ENCODE measurements around the gene CYTH1.
A peak's percentile ranks its signal among the peaks of the same experiment; 100 is the strongest.
"Not testable (repeated sequence)": the region's sequence is repeated elsewhere in the genome, so short reads cannot be mapped to it uniquely, and the experiment has no call there.

Gene CYTH1

DNA sequence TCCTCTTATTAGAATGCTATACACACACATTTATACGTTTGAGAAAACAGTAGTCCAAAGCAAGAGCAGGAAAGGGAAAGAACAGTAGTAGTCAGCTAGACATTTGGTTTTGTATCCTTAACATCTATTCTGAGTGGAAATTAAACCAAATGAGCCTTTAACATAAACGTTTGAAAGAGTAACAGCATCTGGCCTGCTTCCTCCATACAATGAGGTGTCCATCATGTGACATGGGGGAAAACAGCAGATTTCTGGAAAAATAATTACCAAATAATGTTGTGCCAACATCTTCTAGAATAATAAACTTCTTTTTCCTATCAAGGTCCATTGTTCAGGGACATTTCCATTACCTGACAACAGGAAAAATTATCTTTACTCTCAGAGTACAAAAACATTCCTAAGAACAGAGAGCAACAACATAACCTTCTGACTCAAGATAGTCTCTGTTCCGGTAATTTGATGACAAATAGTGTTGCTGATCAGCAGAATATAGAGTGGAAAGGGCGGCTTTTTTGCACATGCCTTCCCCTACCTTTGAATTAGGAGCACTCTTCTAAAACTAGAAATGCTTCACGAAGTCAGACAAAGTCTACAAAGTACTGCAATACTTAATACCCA, 20.2 kb downstream of the CYTH1 start:
- DNase-seq (ENCODE audit: low read depth, low spot score), result no peak

DNA sequence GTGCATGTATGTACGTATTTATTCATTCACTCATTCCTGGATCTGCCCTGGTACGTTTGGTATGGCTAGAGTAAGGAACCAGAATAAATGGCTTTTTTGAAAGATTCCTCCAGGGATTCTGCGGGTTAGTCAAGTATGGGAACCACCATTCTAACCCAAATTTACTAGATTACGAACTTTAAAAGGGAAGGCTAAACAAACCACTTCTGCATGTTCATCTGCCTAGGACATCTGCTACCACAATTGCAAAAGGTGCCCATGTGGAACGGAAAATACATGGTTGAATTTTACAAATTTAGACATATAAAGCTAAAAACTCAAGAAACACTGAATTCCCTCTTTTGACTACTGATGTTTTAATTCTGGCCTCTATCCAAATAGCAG, 22.1 kb downstream of the CYTH1 start:
- no peak for DNase-seq (ENCODE audit: low read depth, low spot score)

DNA sequence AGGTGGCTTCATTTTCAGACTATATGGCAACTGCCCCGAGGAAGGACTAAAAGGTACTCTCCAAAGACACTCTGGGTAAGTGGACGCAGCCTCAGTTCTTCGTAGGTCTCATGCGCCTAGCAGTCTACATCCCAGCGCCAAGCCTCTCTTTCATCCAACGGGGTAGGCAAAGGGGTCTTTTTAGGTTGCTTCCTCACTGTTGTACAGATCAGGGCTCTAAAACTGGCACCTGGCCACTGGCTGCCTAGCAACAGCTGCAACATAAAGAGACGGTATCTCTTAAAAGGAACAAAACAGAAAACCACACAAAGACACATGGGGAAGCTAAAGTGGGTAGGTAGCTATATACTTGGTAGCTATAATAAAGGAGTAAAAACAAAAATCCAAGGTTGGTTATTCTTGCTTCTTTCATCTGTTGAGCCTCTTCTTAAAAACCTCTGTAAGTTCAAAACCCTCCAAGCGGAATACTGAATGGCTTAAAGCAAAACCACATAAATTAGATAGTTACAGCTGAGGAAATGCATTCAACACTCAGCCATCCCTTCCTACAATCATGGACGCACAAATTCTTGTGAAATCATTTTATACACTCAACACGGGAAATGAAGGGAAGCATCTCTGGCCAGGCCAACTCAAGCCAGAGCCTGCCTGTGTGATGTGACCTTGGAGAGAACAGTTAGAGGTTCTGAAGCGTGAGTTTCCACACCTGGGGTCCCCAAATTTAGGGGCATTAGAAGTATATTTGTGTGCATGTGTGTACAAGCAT, 22.7 kb downstream of the CYTH1 start:
- peak; percentile 61 for DNase-seq (ENCODE audit: low read depth, low spot score)

DNA sequence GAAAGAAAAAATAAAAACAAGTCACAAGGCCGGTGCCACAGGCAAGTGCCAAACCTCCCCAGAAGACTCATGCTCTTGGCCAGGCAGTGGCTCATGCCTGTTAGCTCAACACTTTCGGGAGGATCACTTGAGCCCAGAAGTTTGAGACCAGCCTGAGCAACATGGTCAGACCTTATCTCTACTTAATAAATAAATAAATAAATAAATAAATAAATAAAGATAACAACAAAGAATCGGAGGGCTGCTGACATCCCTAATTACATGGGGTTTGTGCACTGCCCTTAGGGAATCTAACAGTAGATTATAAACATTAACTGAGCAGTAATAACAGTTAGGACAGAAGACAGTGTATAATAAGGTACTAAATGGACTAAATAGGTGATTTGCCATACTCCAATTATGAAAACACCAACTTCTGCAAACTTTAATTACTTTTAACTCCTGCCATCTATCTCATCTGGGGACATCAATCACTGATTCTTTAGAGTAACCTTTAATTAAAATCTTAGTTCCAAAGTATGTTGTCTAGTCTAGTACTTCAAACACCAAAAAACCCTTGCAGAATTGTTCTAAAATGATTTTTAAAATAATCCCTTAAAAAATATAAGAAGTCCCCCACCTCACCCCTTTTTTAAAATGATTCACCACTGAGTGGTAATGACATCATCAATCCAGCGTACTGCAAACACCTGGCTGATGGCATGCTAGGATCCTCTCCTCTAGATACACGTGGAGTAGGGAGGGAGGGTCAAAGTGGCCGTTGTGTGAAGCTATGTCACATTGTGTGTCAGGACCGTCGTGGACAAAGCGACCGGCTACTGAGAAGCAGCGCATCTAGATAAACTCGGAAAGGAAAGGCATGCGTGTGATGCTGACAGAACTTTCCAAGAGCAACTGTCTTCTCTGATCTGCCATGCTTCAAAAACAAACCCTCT, 28.5 kb downstream of the CYTH1 start:
- no peak for DNase-seq (ENCODE audit: low read depth, low spot score)

DNA sequence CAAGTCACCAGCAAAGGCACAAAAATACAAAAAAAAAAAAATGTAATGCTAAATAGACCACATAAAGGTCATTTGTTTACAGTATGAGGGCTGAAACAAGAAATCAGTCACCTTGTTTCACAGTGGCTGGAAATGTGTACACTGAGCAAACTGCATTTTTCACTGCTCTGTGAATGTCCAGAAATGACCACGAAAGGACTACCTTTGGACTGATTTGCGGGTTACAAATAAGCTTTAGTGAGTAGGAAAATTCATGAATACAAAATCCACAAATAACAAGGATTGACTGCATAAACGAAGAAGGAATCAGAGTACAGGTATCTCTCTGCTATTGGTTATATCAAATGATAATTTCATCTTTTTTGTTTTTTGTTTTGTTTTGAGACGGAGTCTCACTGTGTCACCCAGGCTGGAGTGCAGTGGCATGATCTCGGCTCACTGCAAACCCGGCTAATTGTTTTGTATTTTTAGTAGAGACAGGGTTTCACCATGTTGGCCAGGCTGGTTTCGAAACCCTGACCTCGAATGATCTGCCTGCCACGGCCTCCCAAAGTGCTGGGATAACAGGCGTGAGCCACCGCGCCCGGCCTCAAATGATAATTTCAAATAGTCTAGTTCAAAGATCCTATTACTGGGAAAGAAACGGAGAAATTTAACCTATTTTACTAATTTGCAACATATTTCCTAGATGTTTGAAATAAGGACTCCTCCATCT, 30.5 kb downstream of the CYTH1 start:
- no peak for DNase-seq (ENCODE audit: low read depth, low spot score)

DNA sequence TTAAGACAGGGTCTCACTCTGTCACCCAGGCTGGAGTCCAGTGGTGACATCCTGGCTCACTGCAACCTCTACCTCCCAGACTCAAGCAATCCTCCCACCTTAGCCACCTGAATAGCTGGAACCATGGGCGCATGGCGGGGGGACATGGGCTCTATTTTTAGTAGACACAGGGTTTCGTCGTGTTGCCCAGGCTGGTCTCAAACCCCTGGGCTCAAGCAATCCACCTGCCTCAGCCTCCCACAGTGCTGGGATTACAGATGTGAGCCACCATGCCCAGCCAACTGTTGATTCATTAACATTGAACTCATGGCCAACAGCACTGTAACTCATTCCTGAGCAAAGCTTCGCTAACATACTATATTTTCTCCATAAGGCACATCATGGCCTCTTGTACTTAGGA, 31.1 kb downstream of the CYTH1 start:
- DNase-seq (ENCODE audit: low read depth, low spot score), result not testable (repeated sequence)

DNA sequence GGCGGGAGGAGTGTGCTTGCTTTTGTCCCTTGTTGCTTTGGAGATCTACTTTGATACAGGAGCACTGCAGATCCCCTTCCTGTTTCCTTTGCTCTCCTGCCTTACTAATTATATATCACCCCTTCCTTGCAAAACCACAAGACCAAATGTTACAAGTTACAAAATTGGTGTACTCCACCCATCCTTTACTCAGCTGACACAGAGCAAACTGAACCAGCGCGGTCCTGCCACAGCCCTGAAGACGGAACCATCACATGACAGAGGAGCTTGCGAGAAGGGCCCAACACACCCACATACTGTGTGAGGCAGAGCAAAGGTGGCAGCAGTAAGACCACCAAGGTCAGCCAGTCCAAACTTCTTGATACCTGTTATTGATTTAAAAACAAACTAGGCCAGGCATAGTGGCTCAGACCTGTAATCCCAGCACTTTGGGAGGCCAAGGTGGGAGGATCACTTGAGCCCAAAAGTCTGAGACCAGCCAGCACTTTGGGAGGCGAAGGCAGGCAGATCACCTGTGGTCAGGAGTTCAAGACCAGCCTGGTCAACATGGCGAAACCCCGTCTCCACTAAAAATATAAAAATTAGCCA, 33.2 kb downstream of the CYTH1 start:
- peak; percentile 57 for DNase-seq (ENCODE audit: low read depth, low spot score)

DNA sequence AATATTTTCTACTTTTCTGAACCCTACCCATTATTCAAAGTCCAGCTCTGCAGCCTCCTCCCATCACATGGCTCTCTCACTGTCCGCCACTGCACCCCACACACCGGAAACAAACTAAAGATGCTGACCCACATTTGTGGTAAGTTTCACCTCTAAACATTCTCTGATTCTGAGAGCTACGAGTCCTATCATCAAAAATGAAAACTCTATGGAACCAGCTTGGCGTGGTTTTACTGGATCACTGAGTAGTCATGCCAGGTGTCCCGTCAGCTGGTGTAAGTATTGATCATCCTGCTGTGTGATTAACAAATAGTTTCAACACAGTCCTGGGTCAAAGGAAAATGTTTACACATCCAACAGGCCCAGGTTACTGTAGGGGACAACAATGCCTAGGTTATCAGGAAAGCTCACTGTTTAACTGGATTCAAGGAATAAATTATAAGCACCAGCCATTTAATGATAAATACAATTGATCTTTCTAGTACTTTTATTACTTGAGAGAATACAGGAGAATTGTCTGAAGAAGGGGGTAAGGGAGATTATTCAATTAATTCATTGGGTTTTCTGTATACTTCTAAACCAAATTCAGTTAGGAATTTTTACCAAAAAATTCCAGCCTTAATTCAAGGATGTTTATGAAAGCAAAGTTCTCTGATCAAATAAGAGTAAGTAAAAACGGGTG, 33.9 kb downstream of the CYTH1 start:
- DNase-seq (ENCODE audit: low read depth, low spot score), result no peak

DNA sequence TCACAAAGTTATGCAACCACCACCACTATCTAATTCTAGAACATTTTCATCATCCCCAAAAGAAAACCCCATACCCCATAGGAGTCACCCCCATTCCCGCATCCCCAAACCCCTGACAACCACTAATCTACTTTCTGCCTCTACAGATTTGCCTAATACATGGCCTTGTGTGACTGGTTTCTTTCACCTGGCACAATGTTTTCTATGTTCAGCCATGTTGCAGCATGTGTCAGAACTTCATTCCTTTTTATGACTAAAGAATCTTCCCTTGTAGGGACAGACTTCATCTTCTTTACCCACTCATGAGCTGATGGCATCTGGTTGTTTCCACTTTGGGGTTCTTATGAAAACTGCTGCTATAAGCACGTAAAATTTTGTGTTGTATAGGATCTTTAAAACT, 34.6 kb downstream of the CYTH1 start:
- no peak for DNase-seq (ENCODE audit: low read depth, low spot score)

DNA sequence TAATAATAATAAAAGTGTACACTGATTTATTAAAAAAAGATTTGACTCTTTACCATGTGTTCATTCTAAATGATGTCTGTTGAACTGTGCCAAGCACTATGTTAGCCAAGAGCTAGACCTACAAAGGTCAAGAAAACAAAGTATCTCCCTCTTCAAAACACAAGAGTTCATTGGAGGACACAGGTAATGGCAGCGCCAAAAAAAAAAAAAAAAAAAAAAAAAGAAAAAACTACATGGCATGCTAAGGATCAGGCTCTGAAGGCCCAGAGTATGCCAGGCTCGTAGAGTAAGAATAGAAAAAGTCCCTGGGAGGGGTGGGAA, 35.2 kb downstream of the CYTH1 start:
- no peak for DNase-seq (ENCODE audit: low read depth, low spot score)

DNA sequence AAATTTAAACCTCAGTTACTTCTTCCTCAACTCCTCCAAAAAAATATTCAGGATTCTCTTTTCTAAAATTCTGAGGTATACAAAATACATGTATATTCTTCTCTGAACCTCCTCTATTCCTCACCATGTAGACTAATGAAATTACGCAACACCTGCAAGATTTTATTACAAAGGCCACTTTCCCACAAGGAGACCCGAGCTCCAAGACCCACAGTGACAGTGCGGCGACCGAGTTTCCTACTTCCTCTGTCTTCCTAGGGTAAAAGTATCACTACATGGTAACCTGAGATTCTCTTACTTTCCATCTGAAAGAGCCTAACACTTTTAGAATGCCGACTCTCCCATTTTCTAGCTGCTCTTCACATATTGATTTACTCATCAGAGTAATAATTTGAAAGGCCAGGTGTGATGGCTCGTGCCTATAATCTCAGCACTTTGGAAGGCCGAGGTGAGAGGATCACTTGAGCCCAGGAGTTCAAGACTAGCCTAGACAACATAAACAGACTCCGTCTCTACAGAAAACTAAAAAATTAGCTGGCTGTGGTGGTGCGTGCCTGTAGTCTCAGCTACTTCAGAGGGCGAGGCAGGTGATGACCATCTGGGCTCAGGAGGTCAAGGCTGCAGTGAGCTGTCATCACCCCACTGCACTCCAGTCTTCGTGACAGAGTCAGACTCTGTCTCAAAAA, 35.7 kb downstream of the CYTH1 start:
- DNase-seq (ENCODE audit: low read depth, low spot score), result no peak

DNA sequence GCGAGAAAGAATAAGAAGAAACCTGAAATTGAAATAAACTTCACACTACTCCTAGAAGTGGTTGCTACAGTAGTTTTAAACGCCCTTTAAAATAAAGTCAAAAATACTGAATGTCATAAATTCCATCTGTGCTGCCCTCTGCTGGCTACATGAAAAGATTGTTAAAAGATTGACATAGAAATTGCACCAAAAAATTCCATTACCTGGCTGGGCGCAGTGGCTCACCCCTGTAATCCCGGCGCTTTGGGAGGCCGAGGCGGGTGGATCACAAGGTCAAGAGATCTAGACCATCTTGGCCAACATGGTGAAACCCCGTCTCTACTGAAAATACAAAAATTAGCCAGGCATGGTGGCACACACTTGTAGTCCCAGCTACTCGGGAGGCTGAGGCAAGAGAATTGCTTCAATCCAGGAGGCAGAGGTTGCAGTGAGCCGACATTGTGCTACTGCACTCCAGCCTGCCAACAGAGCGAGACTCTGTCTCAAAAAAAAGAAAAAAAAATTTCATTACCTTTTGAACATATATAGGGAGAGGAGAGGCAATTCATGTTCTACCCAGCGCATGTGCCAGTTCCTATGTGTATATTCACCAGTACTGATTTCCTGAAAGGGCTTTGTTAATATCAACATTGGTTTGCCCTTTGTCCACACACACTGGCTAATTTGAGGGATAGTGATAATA, 36.5 kb downstream of the CYTH1 start:
- peak; percentile 51 for DNase-seq (ENCODE audit: low read depth, low spot score)

DNA sequence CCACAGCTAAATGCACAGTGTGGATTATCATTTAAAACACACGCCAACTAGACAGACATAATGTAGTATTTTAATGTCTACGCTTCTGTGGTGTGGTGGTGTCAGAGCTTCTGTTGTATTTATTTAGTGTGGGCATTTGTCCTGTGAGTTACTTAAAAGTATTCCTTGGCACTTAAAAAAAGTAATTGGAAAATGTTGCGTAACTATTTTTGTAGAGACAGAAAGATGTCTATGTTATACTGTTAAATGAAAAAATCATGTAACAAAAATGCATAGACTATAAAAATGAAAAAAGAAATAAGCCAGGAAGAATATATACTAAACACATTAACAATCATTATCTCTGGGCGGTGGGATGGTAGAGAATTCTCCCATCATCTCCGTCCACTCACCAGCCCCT, 39.2 kb downstream of the CYTH1 start:
- no peak for DNase-seq (ENCODE audit: low read depth, low spot score)

DNA sequence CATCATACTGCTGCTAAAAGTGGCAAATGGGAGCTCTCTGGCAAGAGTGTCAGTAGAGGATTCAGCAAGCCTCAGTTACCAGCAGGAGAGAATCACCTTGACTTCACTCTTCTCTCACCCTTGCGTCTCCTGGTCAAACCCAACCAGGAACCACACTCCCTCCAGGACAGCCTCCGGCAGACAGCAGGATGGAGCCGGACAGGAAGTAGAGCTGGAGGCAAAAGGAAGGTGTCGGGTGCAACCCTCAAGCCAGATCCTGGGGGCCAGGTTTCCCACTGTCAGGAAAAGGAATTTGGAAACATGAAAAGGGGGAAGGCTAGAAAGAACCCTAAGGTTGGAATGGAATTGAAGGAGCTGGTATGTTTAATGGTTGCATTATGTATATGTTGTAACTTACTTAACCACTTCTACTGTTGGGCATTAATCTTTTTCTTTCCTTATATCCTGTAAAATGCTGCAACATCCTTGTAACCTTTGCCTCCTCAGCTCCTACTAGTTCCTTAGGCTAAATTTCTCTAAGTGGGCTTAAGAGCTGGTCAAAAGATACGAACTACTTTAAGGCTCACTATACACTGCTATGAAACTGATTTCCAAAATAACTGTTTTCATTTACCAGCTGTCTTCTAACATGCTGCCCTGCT, 40.3 kb downstream of the CYTH1 start:
- no peak for DNase-seq (ENCODE audit: low read depth, low spot score)

DNA sequence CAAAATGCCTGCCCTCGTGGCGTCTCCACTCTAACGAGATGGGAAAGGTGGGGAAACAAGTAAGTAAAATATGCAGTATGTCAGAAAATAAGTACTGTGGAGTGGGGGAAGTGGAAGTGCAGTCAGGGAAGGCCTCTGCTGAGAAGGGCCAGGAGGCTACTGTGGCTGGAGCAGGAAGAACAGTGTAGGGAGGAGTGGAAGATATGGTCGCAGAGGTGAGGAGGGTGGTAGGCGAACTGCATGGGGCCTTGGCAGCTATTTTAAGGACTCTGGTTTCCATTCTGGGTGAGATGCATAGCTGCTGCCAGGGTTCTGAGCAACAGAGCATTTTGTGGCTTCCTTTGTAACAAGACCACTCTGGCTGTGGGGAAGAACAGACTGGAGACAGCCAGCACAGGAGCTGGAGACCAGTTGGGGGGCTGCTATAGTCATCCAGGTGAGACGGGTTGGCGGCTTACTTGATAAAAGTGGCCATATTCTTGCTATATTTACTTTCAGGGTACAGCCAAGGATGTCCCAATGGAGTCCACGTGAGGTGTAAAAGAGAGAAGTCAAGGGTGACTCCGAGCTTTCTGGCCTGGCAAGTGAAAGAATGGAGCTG, 42.6 kb downstream of the CYTH1 start:
- DNase-seq (ENCODE audit: low read depth, low spot score), result no peak

DNA sequence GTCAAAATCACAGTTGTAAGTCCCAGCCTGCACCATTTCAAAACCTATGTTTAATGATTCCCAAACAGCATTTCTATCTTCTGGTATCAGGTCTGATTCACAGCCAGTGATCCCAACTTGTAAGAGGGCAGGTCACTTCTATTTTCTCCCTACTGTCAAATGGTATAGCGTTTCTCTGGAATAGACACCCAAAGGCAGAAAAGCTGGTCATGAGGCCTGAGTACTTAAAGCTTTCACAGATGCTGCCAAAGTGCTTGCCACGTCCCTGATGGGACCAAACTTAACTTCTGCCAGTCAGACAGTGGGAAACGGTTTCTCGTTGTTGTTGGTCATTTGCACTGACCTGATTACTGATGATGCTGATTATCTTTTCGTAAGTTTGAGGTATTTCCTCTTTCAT, 43.4 kb downstream of the CYTH1 start:
- DNase-seq (ENCODE audit: low read depth, low spot score), result no peak

DNA sequence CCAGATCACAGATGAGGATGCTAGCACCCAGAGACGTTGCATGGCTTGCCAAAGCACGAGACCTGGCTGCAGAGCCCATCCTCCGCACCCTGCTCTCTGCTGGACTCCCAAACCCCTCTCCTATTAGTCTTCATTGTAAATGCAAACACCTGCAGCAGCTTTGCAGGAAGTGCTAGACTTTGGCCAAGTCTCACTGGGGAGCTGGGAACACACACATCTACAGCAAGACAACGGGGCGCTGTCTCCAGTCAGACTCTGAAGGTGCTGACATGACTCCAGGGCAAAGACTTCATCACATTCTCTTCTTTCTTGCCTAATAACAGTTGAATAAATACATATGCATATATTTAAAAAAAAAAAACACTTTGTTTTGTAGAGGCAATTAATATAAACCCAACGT, 43.8 kb downstream of the CYTH1 start:
- no peak for DNase-seq (ENCODE audit: low read depth, low spot score)

DNA sequence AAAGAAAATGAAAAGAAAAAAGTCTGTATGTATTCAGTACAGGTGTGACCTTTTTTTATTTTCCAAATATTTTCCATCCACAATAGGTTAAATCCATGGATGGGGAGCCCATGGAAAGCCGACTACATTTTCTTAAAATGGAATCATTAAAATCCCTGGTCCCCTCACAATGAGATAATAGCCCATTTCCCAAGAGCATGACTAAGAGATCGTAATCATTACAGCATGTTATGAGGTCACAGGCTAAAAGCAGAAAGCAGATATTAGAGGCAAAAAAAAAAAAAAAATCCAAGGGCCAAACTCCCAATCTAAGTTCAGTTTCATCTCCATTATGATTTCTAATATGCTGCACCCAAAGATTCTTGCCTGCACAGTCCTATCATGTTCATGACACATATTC, 44.7 kb downstream of the CYTH1 start:
- DNase-seq (ENCODE audit: low read depth, low spot score), result no peak

DNA sequence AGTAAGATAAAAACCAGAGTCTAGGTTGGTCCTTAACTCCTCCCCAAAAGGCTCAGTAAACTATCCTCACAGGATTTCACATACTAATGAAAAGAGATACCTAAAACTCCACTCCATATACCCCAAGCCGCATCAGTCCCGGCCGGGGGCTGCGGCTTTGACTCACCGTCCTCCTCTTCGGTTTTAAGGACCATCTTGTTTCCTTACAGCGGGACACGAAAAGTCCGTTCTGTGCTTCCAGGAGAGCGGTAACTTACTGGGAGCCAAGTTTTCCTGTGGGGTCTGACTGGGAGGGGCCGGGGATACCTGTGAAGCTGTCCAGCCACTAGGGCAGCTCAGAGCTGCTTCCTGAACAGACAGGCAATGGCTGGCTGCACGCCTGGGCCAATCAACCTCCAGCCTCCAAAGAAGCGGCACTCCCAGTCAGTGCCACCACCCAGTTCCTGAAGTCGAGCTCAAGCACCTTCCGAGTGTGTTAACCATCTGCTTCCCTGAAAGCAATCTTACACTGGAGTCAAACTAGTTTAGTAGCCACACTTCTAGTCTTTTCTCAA, 45.5 kb downstream of the CYTH1 start:
- DNase-seq (ENCODE audit: low read depth, low spot score), result peak; percentile 28
